Stimulated activated CD4-positive, alpha-beta T cell treated with anti-CD3 and anti-CD28 coated beads, Interleukin-4, amount 100 ng/mL, for 24 hours (primary cell): Measurements from ENCODE around the gene HOXC13.

Experiments used
- DNase-seq: peaks from one replicate; pipeline ENCODE4 v3.0.0-alpha.2; 2020

The HOXC13 gene

GRCh38 chr12:53939141-53940108, 794 bp downstream of the HOXC13 start:
- DNase-seq, result no peak

DNA sequence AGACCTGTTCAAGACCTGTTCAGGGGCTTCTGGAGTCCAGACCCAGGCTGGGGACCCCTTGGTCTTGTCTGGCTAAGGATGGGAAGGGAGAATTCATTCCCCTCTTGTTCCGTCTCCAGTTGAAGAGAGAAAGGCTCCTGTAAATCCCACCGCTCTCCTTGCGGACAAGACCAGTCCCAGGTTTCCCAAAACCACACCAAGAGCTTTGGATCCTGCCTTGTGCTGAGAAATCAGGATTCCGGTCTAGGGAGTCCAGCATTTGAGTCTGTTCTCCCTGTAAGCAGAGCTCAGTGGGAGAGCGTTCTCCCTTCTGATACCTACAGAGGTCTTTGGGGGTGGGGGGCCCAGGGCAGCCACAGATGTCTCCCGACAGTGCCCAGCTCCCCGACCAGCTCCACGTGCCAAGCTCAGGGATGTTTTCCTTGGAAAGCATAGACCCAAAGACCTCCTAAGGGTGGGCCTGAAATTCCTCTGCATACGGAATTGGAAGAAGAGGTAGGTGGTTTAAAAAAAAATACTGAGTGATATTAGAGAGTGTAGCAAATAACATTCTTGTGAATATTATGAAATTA, 1.9 kb downstream of the HOXC13 start:
- no peak for DNase-seq

DNA sequence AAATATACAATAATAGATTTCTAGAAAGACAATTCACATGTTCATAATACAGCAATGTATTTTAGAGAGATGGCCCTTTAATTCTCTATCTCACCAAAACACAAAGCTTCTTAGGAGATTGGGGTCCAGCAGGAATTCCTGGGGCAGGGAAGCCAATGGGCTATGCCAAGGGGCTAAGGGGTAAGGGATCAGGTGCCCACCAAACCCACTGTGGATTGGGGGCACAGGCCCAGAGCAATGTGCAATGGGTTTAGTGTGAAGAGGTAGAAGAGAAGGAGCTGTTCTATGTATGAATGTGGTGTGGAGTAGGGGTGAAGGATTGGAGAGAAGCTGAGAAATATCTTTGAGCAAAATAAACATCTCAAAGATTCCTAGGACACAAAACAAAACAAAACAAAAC, 2.6 kb downstream of the HOXC13 start:
- DNase-seq, result no peak

DNA sequence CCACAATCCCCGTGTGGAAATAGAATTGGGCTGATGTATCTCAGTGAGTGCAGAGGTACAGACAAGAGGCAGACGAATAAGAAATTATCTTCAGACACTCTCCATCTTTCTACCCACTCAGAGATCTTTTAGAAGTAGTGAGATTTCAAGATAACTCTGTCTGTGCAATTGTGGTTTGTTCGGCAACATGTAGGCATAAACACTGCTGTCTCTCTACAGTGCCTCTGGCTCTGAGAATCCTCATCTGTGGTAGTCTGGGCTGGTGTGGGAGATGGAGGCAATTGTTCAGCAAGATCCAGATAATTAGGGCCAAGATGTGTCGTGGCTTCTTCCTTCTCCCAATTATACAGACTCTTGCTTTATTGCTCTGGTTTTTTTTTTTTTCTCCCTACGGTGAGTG, 3.1 kb downstream of the HOXC13 start:
- no peak for DNase-seq

GRCh38 chr12:53942467-53942997, 3.9 kb downstream of the HOXC13 start:
- DNase-seq, result no peak

GRCh38 chr12:53944209-53944608, 5.6 kb downstream of the HOXC13 start:
- no peak for DNase-seq

GRCh38 chr12:53944907-53945847, 6.5 kb downstream of the HOXC13 start:
- DNase-seq, result no peak

- DNase-seq, result no peak
These were observed 9.1 kb downstream of the HOXC13 start for GRCh38 chr12:53947743-53948142.

DNA sequence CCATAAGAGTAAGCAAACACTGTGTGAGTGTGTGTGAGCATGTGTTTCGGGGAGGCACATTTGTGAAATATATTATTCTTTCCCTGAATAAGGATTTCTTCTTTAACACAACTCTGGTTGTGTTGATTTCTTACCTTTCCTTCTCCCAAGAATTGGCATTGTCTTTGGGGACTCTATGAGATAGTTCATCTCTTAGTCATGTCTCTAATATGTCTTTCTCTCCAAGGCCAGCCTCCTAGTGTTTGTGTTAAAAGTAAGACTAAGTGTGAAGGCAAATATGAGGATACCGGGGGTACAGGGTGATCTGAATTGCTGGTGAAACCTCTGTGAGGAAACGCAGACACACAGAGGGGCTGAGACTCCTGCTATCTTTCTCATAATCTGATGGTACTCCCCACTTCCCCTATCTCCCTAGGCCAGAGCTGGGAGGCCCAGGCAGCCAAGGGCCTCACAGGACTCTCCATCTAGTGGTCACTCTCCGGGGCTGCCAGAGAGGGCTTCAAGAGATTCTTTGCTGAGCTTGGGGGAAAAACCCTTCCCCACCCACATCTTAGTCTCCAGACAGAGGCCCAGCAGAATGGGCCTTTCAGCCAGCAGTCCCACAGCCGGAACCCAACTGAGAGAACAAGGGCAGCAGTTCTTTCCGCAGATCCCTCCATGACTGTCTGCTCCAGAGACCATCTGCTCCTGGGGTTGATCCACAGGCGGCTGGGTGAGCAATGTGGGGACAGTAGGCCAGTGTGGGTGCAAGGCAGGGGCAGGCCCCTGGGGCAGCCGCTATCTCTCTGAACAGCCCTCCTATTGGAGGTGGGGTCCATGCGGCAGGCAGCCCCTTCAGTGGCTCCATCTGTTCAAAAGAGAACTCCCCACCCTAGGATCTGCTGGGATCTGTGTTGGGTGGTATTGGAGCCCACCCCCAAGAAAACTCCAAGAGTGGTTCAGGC, 10.3 kb downstream of the HOXC13 start:
- no peak for DNase-seq

- no peak for DNase-seq
These were observed 11.2 kb downstream of the HOXC13 start for GRCh38 chr12:53949631-53950436.

GRCh38 chr12:53950437-53950773, 11.8 kb downstream of the HOXC13 start:
- DNase-seq, result no peak

GRCh38 chr12:53950789-53951576, 12.4 kb downstream of the HOXC13 start:
- DNase-seq, result no peak

DNA sequence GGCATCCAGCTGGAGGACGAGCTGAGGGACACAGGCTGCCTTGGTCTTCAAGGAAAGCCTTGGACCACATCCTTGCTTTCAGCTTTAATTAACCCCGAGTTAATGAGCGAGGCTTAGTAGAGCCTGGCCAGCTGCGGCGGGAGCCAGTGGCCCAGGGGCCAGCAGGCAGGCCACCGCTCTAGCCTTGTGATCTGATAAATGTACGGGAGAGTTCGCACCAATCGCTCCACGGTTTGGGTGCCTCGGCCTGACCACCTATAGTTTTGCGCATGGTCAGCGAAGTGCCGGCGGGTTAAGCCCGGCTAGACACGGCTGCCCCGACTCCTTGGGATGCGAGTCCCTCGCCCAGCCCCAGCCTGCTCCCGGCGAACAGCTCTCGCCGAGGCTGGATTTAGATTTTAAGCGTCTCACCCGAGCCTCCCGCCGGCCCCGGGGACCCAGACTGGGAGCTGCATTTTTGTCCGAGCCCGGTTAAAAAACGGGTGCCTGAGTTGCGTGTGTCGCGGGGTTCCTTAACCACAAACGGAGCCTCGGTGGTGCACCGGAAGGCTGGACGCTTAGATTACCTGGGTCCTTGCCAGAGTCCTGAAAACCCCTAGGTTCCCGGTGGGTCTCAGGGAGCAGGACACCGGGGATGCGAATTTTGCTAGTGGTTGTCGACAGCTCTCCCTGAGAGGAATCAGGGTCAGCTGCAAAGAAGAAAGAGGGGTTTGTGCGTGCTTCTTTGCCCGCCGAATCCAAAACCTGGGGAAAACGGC, 13.1 kb downstream of the HOXC13 start:
- no peak for DNase-seq

GRCh38 chr12:53952335-53952694, 13.7 kb downstream of the HOXC13 start:
- no peak for DNase-seq

GRCh38 chr12:53952871-53953734, 14.5 kb downstream of the HOXC13 start:
- no peak for DNase-seq

DNA sequence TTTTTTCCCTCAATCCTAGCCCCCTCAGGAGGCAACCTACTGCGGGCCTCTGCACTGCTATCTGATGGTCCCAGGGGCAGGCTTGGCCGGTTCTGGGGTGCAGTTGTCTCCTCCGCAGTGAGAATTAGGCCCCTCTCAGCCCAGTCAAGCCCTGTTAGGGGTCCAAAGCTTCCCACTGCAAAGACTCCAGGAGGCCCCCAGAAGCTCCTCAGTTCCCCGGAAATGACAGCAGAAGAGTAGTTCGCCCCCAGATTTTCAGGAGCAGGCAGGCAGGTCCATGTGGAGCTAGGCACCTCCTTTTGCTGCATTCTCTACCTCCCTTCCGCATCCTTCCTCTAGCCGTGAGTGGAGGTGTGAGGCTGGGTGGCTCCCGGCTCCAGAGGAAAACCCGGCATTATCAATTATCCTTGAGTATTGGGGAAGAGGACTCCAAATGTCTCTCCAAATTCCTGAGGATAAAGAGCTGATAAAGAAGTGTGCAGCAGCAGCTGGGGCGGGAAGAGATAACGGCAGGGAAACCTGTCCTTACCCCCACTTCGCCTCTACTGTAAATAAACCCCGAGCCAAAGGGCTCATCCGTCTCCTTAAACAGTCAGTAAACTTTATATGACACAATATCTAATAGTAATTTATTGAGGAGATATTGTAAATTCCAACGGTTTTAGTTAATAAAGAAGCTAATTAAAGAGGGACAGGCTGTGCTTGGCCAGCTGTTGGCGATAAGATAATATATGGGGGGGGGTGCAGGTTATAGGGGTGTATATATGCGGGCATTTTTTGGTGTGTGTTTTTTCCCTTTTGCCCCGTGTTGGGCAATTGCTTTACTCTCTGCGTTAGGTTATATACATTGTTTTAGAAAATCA, 15.4 kb downstream of the HOXC13 start:
- no peak for DNase-seq

DNA sequence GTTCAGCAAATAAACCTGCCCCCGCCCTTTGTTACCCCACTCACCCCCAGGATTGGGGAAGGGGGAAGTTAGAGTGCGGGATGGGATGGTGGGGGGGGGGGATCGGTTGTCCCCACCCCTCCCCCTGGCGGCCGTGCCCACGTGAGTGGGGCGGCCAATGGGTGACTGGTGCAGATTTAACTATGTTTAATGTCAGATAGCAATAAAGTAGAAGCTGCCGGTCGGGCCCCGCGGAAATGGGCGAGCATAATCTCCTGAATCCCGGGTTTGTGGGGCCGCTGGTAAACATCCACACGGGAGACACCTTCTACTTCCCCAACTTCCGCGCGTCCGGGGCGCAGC, 16.0 kb downstream of the HOXC13 start, which contains the start of gene HOXC12:
HOXC12 (plus strand) TSS at position 210 of the 342 bp plus-strand sequence; CDS start at position 237, 27 bp downstream.
- DNase-seq, result no peak
